Measurements from ENCODE around the gene IL1R2. TPM values are rescaled to one million over a fixed set of nuclear protein-coding genes. Genes with fewer than 3 reads are reported as not detected.

IL1R2 gene
- total and polyA plus RNA-seq, 2 donors (not counting 1 experiment from before 2014, with no cell fraction given), result 0.17 to 0.20 TPM

DNA sequence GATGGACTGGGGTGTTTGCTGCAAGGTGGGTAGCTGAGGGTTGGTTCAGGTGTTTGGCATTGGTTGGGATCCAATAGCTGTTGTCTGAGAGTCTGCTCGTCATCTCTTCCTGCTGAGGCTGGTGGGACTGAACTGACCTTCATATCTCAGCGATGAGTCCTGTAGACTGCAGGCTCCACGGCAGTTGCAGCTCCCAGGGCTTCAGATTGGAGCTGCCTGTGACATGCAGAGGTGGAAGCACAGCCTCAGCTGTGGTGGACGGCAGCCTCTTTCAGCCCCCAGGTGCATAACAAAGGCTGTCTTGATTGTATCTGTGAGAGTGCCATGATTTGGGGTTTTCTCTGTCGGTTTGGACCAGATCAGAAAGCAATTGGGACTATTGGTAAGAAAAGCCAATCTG is 3.9 kb upstream of the IL1R2 start:
- H3K9me3 ChIP-seq (ENCODE audit: control insufficient read depth, insufficient read depth, low read depth, low read length), result no peaks in the 10 kb centered on the region
- no peak for DNase-seq (ENCODE audit: low read depth in 2 of 2)
- TF ChIP-seq CTCF (conservative IDR thresholded peaks at IDR 0.05 in 1 of 2, IDR thresholded peaks at IDR 0.05 in 1 of 2; ENCODE audit: low read depth in 1 of 2, low read length in 2 of 2) (no peak), EZH2 (IDR thresholded peaks at IDR 0.05; ENCODE audit: low read length, missing control alignments) (no peak)
- no peaks in the 10 kb centered on the region for H3K4me1 ChIP-seq (ENCODE audit: control insufficient read depth, extremely low read depth, insufficient read depth, low read length)
- H3K27ac ChIP-seq (ENCODE audit: insufficient read depth, low read length), result no peak overlapping the region
- H2AFZ ChIP-seq (ENCODE audit: low read length), result no peak overlapping the region
- no peaks in the 10 kb centered on the region for H3K36me3 ChIP-seq (ENCODE audit: control insufficient read depth, insufficient read depth, low read length)
- H3K79me2 ChIP-seq (ENCODE audit: control insufficient read depth, insufficient read depth, low read length), result no peaks in the 10 kb centered on the region
- H3K9ac ChIP-seq (ENCODE audit: insufficient read depth, low read length), result no peak overlapping the region
- H3K4me2 ChIP-seq (ENCODE audit: extremely low read depth, insufficient read depth, low read length), result no peak overlapping the region
- H4K20me1 ChIP-seq (ENCODE audit: control insufficient read depth, extremely low read depth, insufficient read depth, low read length), result no peaks in the 10 kb centered on the region
- H3K27me3 ChIP-seq (ENCODE audit: control insufficient read depth, insufficient read depth, low read length), result peaks cover 29% of the 10 kb centered on the region
- no peak overlapping the region for H3K4me3 ChIP-seq (replicated peaks in 1 of 4; ENCODE audit: control extremely low read depth in 1 of 4, insufficient read depth in 1 of 4, low read depth in 3 of 4, low read length in 4 of 4)

DNA sequence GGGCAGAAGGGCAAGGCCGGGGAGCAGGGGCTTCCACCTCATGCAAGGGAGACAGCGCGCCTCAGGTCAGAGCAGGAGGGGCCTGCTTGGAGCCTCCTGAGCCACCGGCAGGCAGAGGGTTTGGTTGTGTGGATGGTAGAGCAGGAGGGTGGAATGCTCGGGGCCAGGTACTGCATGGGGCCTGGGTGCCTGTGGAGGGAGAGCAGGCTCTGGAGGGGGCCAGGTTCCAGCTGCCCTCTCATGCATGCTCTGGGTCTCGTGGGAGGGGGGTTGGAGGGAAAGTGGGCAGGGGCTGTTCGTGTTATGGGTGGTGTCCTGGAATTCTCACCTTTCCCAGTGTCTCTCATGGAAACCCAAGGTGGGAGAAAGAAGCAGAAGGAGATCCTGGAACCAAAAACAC is 3.2 kb upstream of the IL1R2 start:
- H3K79me2 ChIP-seq (ENCODE audit: control insufficient read depth, insufficient read depth, low read length), result no peaks in the 10 kb centered on the region
- H3K27ac ChIP-seq (ENCODE audit: insufficient read depth, low read length), result no peak overlapping the region
- H2AFZ ChIP-seq (ENCODE audit: low read length), result no peak overlapping the region
- DNase-seq (ENCODE audit: low read depth in 2 of 2), result no peak
- H3K36me3 ChIP-seq (ENCODE audit: control insufficient read depth, insufficient read depth, low read length), result no peaks in the 10 kb centered on the region
- H4K20me1 ChIP-seq (ENCODE audit: control insufficient read depth, extremely low read depth, insufficient read depth, low read length), result no peaks in the 10 kb centered on the region
- H3K9ac ChIP-seq (ENCODE audit: insufficient read depth, low read length), result no peak overlapping the region
- no peak for TF ChIP-seq CTCF (conservative IDR thresholded peaks at IDR 0.05 in 1 of 2, IDR thresholded peaks at IDR 0.05 in 1 of 2; ENCODE audit: low read depth in 1 of 2, low read length in 2 of 2)
- TF ChIP-seq EZH2 (IDR thresholded peaks at IDR 0.05; ENCODE audit: low read length, missing control alignments), result no peak
- H3K4me2 ChIP-seq (ENCODE audit: extremely low read depth, insufficient read depth, low read length), result no peak overlapping the region
- H3K9me3 ChIP-seq (ENCODE audit: control insufficient read depth, insufficient read depth, low read depth, low read length), result no peaks in the 10 kb centered on the region
- peaks cover 30% of the 10 kb centered on the region for H3K27me3 ChIP-seq (ENCODE audit: control insufficient read depth, insufficient read depth, low read length)
- no peaks in the 10 kb centered on the region for H3K4me1 ChIP-seq (ENCODE audit: control insufficient read depth, extremely low read depth, insufficient read depth, low read length)
- H3K4me3 ChIP-seq (replicated peaks in 1 of 4; ENCODE audit: control extremely low read depth in 1 of 4, insufficient read depth in 1 of 4, low read depth in 3 of 4, low read length in 4 of 4), result no peak overlapping the region

- H3K9ac ChIP-seq (ENCODE audit: insufficient read depth, low read length), result no peak overlapping the region
- H3K27ac ChIP-seq (ENCODE audit: insufficient read depth, low read length), result no peak overlapping the region
- H2AFZ ChIP-seq (ENCODE audit: low read length), result no peak overlapping the region
- TF ChIP-seq EZH2 (IDR thresholded peaks at IDR 0.05; ENCODE audit: low read length, missing control alignments) (no peak), CTCF (conservative IDR thresholded peaks at IDR 0.05 in 1 of 2, IDR thresholded peaks at IDR 0.05 in 1 of 2; ENCODE audit: low read depth in 1 of 2, low read length in 2 of 2) (no peak)
- no peak overlapping the region for H3K4me3 ChIP-seq (replicated peaks in 1 of 4; ENCODE audit: control extremely low read depth in 1 of 4, insufficient read depth in 1 of 4, low read depth in 3 of 4, low read length in 4 of 4)
- no peak overlapping the region for H3K4me2 ChIP-seq (ENCODE audit: extremely low read depth, insufficient read depth, low read length)
- no peaks in the 10 kb centered on the region for H3K36me3 ChIP-seq (ENCODE audit: control insufficient read depth, insufficient read depth, low read length)
- H3K9me3 ChIP-seq (ENCODE audit: control insufficient read depth, insufficient read depth, low read depth, low read length), result no peaks in the 10 kb centered on the region
- peaks cover 34% of the 10 kb centered on the region for H3K27me3 ChIP-seq (ENCODE audit: control insufficient read depth, insufficient read depth, low read length)
- no peaks in the 10 kb centered on the region for H3K79me2 ChIP-seq (ENCODE audit: control insufficient read depth, insufficient read depth, low read length)
- no peak for DNase-seq (ENCODE audit: low read depth in 2 of 2)
- H4K20me1 ChIP-seq (ENCODE audit: control insufficient read depth, extremely low read depth, insufficient read depth, low read length), result no peaks in the 10 kb centered on the region
- H3K4me1 ChIP-seq (ENCODE audit: control insufficient read depth, extremely low read depth, insufficient read depth, low read length), result no peaks in the 10 kb centered on the region
Observed at GRCh38 chr2:101989740-101990460, 1.9 kb upstream of the IL1R2 start.
